IPS DF 6.9 (cell line): ENCODE measurements around the gene LRRC61.

ENCODE experiments used
- DNase-seq: peaks from one replicate; pipeline ENCODE4 v3.0.0-alpha.2; 2013; ENCODE audit warnings: low read depth, low spot score
- H3K27ac ChIP-seq: one replicate; pipeline ENCODE4 v1.5.1; 2013; ENCODE audit warnings: low read length, control low read depth
- H3K27me3 ChIP-seq: 2 replicates; pipeline ENCODE4 v1.6.1; 2013; ENCODE audit warnings: mild to moderate bottlenecking, low read length; ENCODE audit not compliant: control insufficient read depth, insufficient read depth
- H3K36me3 ChIP-seq: 2 replicates; pipeline ENCODE4 v1.6.1; 2013; ENCODE audit warnings: low read length; ENCODE audit not compliant: control insufficient read depth, insufficient read depth
- H3K4me1 ChIP-seq: 2 replicates; pipeline ENCODE4 v1.6.1; 2013; ENCODE audit warnings: low read length; ENCODE audit not compliant: control insufficient read depth, insufficient read depth
- H3K4me3 ChIP-seq: 2 replicates; pipeline ENCODE4 v1.5.1; 2013; ENCODE audit warnings: mild to moderate bottlenecking, low read length
- H3K9me3 ChIP-seq: 2 replicates; pipeline ENCODE4 v1.6.1; 2013; ENCODE audit warnings: low read length, inconsistent platforms; ENCODE audit not compliant: control insufficient read depth, insufficient read depth
- WGBS: extraction: QIAGEN DNeasy Blood & Tissue Kit; methylation state at CpG from one replicate; pipeline ENCODE4 v1.1.7; 2013; ENCODE audit warnings: mixed read lengths, missing lambda C conversion rate; ENCODE audit not compliant: insufficient read length, insufficient coverage; 5-methylcytosine and 5-hydroxymethylcytosine counted together

LRRC61 gene

DNA sequence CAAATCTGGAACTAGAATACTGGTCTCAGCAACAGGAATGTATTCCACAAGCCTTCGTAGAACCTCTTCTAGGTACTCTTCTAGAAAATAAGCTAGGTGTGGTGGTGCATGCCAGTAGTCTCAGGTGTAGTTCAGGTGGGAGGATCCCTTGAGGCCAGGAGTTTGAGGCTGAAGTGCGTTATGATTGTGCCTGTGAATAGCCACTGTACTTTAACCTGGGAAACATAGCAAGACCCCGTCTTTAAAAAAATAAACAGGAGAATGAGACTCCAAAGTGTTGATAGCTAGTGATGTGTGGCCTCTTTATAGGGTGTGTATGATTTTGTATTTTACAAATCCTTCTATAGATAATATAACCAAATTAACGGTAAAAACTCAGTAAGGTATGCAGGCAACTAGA is 54.5 kb downstream of the LRRC61 start:
- Histone ChIP-seq H3K4me3 (no peak overlapping the region), H3K36me3 (peaks cover 10% of the 10 kb centered on the region), H3K4me1 (peaks cover 5% of the 10 kb centered on the region; the same call in 1 of the 2 replicates), H3K27ac (no peak overlapping the region), H3K9me3 (no peaks in the 10 kb centered on the region), H3K27me3 (no peaks in the 10 kb centered on the region)
- no peak for DNase-seq
- no CpG with 5 or more reads among the region's 4 CpGs for WGBS

- H3K4me1 ChIP-seq = peaks cover 6% of the 10 kb centered on the region; the same call in 1 of the 2 replicates
- no peak overlapping the region for H3K27ac ChIP-seq
- WGBS = no CpG with 5 or more reads among the region's 32 CpGs
- H3K9me3 ChIP-seq = no peaks in the 10 kb centered on the region
- peak overlapping the region; percentile 62; the same call in 1 of the 2 replicates for H3K4me3 ChIP-seq
- peaks cover 5% of the 10 kb centered on the region; the same call in 1 of the 2 replicates for H3K36me3 ChIP-seq
- peak; percentile 87 for DNase-seq
- H3K27me3 ChIP-seq = no peaks in the 10 kb centered on the region
Measured at GRCh38 chr7:150378115-150378852, 55.1 kb downstream of the LRRC61 start.

- DNase-seq = peak; percentile 84
- H3K27ac ChIP-seq = no peak within 1 kb of the TSS
- WGBS = no CpG with 5 or more reads among the region's 60 CpGs
- peaks cover 2% of the 10 kb centered on the region; the same call in 1 of the 2 replicates for H3K36me3 ChIP-seq
- H3K27me3 ChIP-seq = no peaks in the 10 kb centered on the region
- no peaks in the 10 kb centered on the region for H3K9me3 ChIP-seq
- H3K4me1 ChIP-seq = peaks cover 7% of the 10 kb centered on the region; the same call in 1 of the 2 replicates
- peak within 1 kb of the TSS; percentile 62; the same call in 1 of the 2 replicates for H3K4me3 ChIP-seq
Measured at GRCh38 chr7:150378853-150379440, 55.8 kb downstream of the LRRC61 start, which contains the start of gene ZNF775. TSS of gene ZNF775 (plus strand) at chr7:150379330. CDS start at chr7:150388471, 9,141 bp downstream.

DNA sequence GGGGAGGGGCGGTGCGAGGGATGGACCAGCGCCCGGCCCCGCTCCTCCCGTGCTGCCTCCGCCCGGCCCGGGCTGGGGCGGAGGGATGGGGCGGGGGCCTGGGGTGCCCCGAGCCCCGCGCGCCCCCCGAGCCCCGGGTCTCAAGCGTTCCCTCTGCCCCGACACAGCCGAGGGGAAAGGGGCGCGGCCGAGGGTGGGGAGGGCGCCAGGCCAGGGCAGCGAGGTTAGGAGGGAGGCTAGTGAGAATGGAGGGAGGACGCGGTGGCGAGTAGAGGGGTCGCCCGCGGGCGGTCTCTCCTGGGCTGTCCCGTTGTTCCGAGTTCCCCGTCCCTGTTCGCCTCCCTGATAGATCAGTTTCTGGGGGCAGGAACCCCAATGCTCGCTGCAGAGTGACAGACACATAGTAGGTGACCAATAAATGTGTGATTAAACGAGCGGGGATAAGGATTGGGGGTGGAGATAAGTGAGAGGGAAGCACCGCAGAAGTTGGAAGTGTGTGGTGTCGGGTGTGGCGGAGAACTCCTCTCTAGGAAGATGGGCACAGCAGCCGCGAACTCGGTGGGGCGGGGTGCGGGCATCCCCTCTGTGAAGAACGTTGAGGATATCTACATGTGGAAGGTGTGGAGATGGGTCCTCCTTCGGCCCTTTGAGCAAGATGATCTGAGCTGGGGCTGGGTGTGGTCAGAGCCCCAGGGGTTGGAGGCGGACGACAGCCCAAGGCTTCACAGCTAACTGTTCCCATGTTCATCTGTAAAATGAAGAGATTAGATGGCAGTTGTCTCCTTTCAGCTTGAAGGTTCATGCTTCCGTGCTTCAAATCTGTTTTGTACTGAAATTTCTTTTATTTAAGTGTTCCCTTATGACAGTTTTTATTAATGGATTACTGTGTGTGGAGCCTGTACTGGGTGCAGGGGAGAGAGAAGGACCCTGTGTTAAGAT is 56.6 kb downstream of the LRRC61 start:
- peaks cover 12% of the 10 kb centered on the region for H3K4me1 ChIP-seq
- H3K9me3 ChIP-seq = no peaks in the 10 kb centered on the region
- no peak overlapping the region for H3K27ac ChIP-seq
- WGBS = no CpG with 5 or more reads among the region's 52 CpGs
- no peak for DNase-seq
- H3K27me3 ChIP-seq = no peaks in the 10 kb centered on the region
- no peaks in the 10 kb centered on the region for H3K36me3 ChIP-seq
- peak overlapping the region; percentile 54; the same call in 1 of the 2 replicates for H3K4me3 ChIP-seq

GRCh38 chr7:150380463-150380862 is 57.3 kb downstream of the LRRC61 start:
- Histone ChIP-seq H3K9me3 (no peaks in the 10 kb centered on the region), H3K27ac (no peak overlapping the region), H3K4me3 (no peak overlapping the region; the same call in 1 of the 2 replicates), H3K27me3 (no peaks in the 10 kb centered on the region), H3K4me1 (peaks cover 15% of the 10 kb centered on the region), H3K36me3 (no peaks in the 10 kb centered on the region)
- WGBS = no CpG with 5 or more reads among the region's 11 CpGs
- no peak for DNase-seq

DNA sequence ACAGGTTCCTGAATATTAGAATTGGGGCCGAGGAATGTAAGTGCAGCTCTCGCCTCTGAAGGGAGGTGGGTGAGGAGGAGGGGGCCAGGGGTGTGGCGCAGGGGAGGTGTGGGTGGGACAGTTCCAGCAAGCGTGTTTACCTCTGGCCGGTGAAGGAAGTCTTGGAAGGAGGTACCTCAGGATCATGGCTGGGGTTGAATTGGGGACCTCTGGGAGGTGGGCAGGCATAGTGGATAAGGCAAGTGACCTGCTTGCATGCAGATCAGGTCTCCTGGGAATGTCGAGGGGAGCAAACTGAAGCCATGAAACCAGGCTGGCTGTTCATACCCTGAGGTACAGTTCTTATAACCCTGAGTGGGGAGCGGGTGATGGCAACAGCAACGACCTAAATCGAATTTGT is 57.9 kb downstream of the LRRC61 start:
- Histone ChIP-seq H3K4me1 (peaks cover 15% of the 10 kb centered on the region), H3K27ac (no peak overlapping the region)

DNA sequence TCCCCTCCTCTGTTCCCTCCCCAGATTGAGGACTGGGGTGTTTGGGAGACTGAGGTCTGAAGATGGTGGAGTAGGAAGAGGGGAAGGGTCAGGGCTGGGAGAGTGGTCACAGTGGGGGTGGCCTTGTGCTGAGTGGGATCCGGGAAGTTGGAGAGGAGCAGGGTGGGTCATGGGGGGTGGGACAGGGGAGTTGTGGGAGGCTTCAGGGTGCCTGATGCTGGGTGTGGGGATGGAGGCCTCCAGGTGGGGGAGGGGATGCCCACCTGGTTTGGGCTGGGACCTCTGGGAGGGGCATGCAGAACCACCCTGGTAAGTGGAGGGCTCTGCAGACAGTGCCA is 58.6 kb downstream of the LRRC61 start:
- WGBS = no CpG with 5 or more reads among the region's 1 CpG
- no peaks in the 10 kb centered on the region for H3K27me3 ChIP-seq
- H3K4me1 ChIP-seq = peaks cover 19% of the 10 kb centered on the region
- H3K4me3 ChIP-seq = no peak overlapping the region
- H3K27ac ChIP-seq = no peak overlapping the region
- H3K9me3 ChIP-seq = no peaks in the 10 kb centered on the region
- H3K36me3 ChIP-seq = no peaks in the 10 kb centered on the region
- no peak for DNase-seq

More for the DNA sequence above, 57.9 kb downstream of the LRRC61 start:
- H3K9me3 ChIP-seq = no peaks in the 10 kb centered on the region
- no peaks in the 10 kb centered on the region for H3K36me3 ChIP-seq
- H3K4me3 ChIP-seq = no peak overlapping the region
- no CpG with 5 or more reads among the region's 9 CpGs for WGBS
- DNase-seq = no peak
- H3K27me3 ChIP-seq = no peaks in the 10 kb centered on the region

- no peak for DNase-seq
- Histone ChIP-seq H3K36me3 (no peaks in the 10 kb centered on the region), H3K9me3 (no peaks in the 10 kb centered on the region), H3K27ac (no peak overlapping the region), H3K27me3 (no peaks in the 10 kb centered on the region), H3K4me1 (peaks cover 19% of the 10 kb centered on the region), H3K4me3 (no peak overlapping the region)
- no CpG with 5 or more reads among the region's 20 CpGs for WGBS
Measured at GRCh38 chr7:150382123-150382843, 59.1 kb downstream of the LRRC61 start.

- Histone ChIP-seq H3K4me1 (peaks cover 19% of the 10 kb centered on the region), H3K27ac (no peak overlapping the region), H3K27me3 (no peaks in the 10 kb centered on the region), H3K36me3 (no peaks in the 10 kb centered on the region), H3K4me3 (no peak overlapping the region), H3K9me3 (no peaks in the 10 kb centered on the region)
- WGBS = no CpG with 5 or more reads among the region's 4 CpGs
- DNase-seq = no peak
Measured at GRCh38 chr7:150382844-150383225, 59.7 kb downstream of the LRRC61 start.
